Coronary artery (tissue), 2 donors: Measurements from ENCODE around the gene SNN.

Experiments used
- DNase-seq: peaks from one replicate; pipeline ENCODE4 v3.0.0-alpha.2; 2017; ENCODE audit warnings: low spot score
- H3K27ac ChIP-seq, 2 donors: fragments of 200-600 bp; sonication (generic); one replicate each; pipeline ENCODE4 v1.5.1; 2016 to 2019
- H3K4me3 ChIP-seq: fragments of 200-600 bp; sonication (generic); 2 replicates; pipeline ENCODE4 v1.5.1; 2016; ENCODE audit warnings: mild to moderate bottlenecking, moderate library complexity
- CTCF ChIP-seq: fragments of 200-600 bp; sonication (generic); IDR thresholded peaks from one replicate; pipeline ENCODE4 v1.5.1; 2019; ENCODE audit warnings: antibody characterized with exemption

The SNN gene

GRCh38 chr16:11667824-11668622 lies at the start of gene SNN:
SNN (plus strand) TSS chr16:11668455; CDS start chr16:11676060, 7,605 bp downstream.
- peak within 1 kb of the TSS; percentile 94 for H3K27ac ChIP-seq
- no peak for DNase-seq
- peak within 1 kb of the TSS; percentile 91 for H3K4me3 ChIP-seq
- no peak for TF ChIP-seq CTCF

- no peak for DNase-seq
- no peak for TF ChIP-seq CTCF
- Histone ChIP-seq H3K4me3 (no peak overlapping the region), H3K27ac (no peak overlapping the region)
Observed at GRCh38 chr16:11619327-11619851, 48.9 kb upstream of the SNN start.

- no peak for DNase-seq
- Histone ChIP-seq H3K27ac (no peak overlapping the region), H3K4me3 (no peak overlapping the region)
- TF ChIP-seq CTCF: no peak
Observed at GRCh38 chr16:11620243-11621003, 47.8 kb upstream of the SNN start.

GRCh38 chr16:11621539-11621919 lies 46.7 kb upstream of the SNN start:
- H3K4me3 ChIP-seq: peak overlapping the region; percentile 60
- no peak for DNase-seq
- no peak for TF ChIP-seq CTCF
- H3K27ac ChIP-seq: no peak overlapping the region

GRCh38 chr16:11621920-11622651 lies 46.2 kb upstream of the SNN start:
- Histone ChIP-seq H3K27ac (peak overlapping the region in 1 of 2 donors; percentile 63), H3K4me3 (peak overlapping the region; percentile 60)
- no peak for TF ChIP-seq CTCF
- no peak for DNase-seq

- no peak for TF ChIP-seq CTCF
- H3K4me3 ChIP-seq: no peak overlapping the region
- H3K27ac ChIP-seq: no peak overlapping the region
- DNase-seq: no peak
Observed at GRCh38 chr16:11624205-11624604, 44.0 kb upstream of the SNN start.
